Hippocampal formation (tissue), 2 donors: ENCODE results near the gene YJU2.
"Not testable (repeated sequence)": the region's sequence is repeated elsewhere in the genome, so short reads cannot be mapped to it uniquely, and the experiment has no call there.

ENCODE experiments used
- DNase-seq, 2 donors: peaks; one replicate each; lab custom pipeline; 2025; lab: John Stamatoyannopoulos, UW

Gene YJU2

DNA sequence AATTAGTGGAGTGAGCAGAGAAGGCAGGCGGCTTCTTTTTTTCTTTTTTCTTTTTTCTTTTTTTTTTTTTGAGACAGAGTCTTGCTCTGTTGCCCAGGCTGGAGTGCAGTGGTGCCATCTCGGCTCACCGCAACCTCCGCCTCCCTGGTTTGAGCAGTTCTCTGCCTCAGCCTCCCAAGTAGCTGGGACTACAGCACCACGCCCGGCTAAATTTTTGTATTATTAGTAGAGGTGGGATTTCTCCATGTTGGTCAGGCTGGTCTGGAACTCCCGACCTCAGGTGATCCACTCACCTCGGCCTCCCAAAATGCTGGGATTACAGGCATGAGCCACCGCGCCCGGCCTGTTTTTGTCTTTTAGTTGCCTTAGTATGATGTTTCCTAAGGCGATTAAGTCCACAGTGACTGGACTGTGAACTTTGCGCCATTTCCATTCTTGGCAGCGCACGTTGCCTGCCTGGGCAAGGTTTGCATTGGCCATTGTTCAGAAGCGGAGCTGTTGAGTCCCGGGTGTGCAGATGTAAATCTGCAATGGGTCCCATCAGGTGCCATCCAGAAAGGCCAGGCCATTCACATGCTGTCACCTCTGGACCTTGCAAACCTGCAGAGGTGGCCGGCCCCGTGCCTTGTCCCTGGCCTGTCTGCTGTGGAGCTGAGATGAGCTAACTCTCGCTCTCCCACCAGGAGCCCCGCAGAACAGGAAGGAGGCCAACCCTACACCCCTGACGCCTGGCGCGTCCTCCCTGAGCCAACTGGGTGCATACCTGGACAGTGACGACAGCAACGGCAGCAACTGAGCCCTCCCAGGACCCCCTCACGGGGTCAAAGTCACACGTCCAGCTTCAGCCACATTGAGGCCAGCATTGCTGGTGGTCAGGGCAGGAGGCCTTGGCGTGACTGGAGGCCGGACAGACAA is 21.3 kb downstream of the YJU2 start:
- DNase-seq: no peak

DNA sequence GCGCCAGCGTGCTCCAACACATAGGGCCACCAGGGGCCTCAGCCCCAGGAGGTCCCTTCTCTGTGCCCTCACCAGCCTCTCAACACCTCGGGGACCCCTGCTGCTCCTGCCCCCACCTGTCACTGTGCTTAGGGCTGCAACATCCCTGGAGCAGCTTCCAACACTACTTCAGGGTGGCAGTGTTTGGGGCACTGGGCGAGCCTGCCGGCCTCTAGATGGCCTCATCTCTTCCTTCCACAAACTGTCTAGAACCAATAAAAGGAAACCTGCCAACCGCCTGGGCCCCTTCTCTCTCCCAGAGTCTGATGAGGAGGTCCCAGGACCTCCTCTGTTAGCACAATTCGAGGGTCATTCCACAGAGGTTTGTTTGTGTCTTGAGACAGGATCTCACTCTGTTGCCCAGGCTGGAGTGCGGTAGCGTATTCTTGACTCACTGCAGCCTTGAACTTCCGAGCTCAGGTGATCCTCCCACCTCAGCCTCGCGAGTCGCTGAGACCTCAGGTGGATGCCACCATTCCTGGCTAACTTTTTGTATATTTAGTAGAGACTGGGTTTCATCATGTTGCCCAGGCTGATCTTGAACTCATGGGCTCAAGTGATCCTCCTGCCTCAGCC is 22.0 kb downstream of the YJU2 start:
- DNase-seq: no peak

DNA sequence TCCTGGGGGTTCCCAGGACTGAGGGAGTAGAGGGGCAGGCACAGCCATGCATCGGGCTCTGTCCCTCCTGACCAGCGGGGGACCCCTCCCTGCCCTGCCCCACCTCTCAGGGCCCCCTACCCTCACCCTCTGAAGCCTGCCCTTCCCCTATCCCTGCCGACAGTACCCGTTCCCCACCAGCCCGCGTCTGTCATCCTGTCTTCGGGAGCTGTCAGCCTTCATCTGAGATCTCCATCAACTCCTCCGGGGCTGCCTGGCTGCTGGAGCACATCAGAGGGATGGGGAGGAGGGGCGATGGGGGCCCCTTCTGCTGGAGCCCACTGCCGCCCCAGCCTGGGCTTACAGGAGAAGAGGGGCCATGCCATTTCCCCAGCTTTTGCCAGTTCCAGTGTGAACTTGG is 26.0 kb downstream of the YJU2 start:
- DNase-seq: no peak

DNA sequence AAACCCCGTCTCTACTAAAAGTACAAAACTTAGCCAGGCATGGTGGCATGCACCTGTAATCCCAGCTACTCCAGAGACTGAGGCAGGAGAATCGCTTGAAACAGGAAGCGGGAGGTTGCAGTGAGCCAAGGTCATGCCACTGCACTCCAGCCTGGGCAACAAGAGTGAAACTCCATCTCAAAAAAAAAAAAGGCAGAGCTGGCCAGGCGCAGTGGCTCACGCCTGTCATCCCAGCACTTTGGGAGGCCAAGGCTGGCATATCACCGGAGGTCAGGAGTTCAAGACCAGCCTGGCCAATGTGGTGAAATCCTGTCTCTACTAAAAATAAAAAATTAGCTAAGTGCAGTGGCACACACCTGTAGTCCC is 27.4 kb downstream of the YJU2 start:
- not testable (repeated sequence) for DNase-seq

DNA sequence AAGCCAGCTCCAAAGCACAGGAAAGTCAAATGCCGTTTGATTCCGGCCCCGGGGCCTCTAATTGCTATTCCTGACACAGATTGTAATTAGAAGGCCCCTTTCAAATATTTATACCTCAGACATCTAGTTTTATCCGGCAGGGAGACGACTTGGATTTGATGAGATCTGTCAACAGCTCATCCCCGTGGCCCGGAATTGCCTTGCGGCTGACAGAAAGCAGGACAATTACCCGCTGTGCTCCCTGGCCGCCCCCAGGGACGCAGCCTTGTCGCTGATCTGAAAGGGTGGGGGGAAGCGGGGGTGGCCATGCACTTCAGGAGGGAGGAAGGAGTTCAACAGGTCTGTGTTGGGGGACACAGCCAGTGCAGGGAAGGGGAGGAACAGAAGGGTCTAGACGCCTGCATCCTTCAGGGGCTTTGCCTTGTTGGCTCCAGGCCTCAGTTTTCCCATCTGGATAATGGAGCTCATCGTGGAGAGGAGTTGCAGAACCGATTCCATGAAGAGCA is 30.4 kb downstream of the YJU2 start:
- no peak for DNase-seq

DNA sequence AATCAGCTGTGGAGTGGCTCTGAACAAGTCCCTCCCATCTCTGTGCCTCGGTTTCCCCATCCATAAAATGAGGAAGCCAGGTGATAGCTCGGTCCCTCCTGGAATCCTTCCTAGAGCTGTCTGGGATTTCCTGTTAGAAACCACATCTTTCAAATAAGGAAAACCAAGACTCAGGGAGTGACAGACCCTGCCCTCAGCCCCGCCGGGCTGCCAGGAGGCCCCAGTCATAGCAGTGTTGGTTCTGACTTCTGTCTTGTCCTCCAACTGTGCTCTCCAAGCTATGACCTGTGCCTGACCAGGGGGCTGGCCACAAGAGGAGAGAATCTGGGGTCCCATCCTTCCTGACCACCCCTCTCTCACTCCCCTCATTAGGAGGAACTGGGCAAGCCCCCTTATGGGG is 31.1 kb downstream of the YJU2 start:
- DNase-seq: no peak

DNA sequence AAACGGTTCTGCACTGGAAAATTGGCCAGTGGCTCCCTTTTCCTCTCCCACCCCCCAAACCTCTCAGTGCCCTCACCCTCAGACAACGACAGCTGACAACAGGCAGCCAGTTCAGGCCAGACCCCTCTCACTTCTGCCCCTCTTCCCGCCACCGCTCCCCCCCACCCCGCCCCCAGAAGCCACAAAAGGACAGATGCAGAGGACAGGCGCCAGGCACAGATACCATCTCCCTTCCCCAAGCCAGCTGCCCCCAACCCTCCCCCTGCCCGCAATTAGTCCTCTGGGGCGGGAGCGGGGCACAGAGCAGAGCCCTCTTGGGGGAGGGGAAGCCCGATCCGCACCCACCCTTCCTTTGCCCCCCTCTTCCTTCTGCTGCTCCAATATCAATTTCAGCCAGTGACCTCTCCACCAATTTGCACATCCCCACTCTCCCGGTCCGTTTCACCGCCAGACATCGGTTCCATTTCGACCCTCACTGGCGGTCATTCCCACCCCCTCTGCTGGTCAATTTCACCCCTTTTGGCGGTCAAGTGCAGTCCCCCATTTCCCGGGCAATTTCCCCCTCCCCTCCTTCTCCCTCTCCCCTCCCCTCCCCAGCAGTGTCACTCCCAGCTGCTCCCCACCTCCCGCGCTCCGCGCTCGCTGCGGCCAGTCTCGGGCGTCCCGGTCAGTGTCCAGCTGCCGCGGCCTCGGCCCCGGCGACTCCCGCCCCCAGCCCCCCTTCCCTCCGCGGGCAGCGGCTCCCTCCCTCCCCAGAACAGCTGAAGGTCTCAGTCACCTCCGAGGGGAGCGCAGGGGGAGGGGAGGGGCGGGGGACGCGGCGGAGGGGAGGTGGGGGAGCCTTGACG is 31.8 kb downstream of the YJU2 start, which contains the start of gene SHD:
Gene SHD, plus strand, starts transcription at position 848 of the 848 bp plus-strand sequence. CDS start 798 bp downstream, outside the sequence.
- DNase-seq: no peak

DNA sequence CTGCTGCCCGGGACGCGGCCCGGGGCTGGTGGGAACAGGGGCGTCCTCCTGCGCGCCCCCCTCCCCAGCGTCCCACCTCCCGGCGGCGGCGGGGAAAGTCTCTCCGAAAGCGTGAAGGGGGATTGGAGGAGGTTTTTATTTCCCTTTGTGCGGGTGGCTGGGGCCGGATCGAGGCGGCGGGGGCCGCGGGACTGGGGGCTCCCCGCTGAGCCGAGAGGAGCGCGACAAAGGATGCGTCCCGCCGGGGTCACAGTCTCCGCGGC is 32.3 kb downstream of the YJU2 start:
- DNase-seq: no peak

DNA sequence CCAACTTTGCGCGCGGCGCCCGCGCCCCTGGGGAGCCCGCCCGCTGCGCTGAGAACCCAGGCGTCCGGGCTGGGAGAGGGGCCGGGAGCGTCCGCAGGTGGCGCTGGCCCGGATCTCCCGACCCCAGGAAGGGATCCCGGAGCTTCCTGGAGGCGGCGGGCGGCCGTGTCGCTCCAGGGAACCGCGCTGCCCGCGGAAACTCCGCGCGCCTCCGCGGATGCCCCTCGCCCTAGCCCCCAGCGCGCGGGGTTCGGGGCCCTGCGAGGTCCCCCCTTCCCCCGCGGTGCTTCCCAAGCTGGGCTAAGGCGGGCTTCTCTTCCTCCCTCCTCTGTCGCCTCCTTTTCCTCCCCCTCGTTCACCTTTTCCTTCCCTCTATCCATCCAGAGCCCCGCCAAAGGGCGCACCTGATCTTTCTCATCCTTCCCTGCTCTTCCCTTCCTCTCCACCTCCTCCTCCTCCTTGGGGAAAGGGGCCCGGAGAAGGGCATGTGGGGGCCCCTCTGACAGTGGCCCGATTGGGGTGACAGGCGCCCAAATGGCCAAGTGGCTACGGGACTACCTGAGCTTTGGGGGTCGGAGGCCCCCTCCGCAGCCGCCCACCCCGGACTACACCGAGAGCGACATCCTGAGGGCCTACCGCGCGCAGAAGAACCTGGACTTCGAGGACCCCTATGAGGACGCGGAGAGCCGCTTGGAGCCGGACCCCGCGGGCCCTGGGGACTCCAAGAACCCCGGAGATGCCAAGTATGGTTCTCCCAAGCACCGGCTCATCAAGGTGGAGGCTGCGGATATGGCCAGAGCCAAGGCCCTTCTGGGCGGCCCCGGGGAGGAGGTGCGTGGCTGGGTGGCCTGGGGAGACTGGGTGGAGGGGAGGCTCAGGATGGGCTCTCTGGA is 32.9 kb downstream of the YJU2 start:
- no peak for DNase-seq

DNA sequence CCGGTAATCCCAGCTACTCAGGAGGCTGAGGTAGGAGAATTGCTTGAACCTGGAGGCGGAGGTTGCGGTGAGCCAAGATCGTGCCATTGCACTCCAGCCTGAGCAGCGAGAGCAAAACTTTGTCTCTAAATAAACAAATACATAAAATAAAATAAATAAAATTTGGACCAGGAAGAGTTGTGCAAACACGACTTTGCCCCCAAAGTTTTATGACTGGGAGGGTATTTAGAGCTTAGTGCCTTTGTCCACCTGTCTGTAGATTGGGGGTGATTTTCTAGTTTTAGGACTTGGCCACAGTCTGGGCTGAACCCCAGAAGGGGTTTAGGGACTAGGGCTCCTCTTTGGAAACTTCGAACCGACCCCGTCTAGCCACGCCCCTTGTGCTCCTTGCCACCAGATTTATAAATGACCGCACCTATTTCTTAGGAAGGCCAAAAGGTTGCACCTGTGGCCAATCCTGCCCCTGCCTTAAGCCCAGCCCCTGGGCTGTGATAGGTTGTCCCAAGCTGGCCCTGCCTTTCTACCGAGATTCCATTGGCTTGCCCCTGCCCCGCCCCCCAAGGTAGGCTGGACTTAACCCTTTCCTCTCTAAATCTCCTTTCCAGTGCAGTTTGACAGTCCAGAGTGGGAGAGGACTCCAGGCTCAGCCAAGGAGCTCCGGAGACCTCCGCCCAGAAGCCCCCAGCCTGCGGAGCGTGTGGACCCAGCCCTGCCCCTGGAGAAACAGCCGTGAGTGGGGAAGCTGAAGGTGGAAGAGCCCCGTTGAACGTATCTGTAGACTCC is 37.5 kb downstream of the YJU2 start:
- DNase-seq: no peak

DNA sequence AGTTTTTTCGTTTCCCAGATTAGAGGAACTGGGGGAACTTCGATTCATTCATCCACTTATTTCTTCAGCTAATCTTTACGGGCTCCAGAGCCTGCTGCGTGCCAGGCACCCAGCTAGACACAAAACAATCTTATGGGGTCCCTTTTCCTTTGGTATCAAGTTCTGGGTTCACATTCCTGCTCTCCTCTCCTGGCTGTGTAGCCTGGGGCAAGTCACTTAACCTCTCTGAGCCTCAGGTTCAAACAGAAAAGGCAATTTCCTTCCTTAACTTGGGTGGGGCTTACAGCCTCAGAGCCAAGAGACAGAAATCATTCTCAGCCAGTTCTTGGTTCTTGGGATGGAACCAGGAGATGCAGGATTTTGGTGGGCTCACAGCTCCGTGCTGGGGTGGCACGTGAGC is 38.1 kb downstream of the YJU2 start:
- DNase-seq: no peak

DNA sequence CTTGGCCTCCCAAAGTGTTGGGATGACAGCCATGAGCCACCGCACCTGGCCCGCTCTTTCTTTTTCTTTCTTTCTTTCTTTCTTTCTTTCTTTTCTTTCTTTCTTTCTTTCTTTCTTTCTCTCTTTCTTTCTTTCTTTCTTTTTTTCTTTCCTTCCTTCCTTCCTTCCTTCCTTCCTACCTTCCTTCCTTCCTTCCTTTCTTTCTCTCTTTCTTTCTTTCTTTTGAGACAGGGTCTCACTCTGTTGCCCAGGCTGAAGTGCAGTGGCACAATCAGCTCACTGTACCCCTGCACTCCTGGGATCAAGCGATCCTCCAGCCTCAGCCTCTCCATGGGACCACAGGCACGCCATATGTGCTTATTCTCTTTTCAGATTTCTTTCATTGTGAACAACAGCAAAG is 39.3 kb downstream of the YJU2 start:
- not testable (repeated sequence) for DNase-seq

DNA sequence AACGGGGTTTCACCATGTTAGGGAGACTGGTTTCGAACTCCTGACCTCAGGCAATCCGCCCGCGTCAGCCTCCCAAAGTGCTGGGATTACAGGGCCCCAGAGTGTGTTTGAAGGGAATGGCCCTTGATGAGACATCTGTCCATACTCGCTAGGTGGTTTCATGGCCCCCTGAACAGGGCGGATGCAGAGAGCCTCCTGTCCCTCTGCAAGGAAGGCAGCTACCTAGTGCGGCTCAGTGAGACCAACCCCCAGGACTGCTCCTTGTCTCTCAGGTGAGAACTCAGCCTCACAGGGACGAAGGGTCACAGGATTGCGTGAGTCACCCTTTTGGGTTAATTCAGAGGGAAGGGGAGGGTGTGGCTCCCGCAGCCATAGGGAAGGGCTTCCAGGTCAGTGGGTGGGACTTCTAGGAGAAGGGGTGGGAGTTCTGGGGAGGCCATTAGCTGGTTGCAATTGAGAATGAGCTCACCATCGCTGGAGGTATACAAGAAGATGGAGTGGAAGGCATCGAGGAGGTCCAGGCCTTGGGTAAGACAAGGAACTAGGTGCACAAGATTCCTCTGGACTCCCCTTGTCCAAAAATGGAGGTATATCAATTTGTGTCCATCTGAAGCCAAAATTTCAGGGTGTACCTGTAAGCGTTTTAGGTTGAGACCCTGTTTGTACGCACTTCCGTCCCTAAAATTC is 41.4 kb downstream of the YJU2 start:
- DNase-seq: no peak

DNA sequence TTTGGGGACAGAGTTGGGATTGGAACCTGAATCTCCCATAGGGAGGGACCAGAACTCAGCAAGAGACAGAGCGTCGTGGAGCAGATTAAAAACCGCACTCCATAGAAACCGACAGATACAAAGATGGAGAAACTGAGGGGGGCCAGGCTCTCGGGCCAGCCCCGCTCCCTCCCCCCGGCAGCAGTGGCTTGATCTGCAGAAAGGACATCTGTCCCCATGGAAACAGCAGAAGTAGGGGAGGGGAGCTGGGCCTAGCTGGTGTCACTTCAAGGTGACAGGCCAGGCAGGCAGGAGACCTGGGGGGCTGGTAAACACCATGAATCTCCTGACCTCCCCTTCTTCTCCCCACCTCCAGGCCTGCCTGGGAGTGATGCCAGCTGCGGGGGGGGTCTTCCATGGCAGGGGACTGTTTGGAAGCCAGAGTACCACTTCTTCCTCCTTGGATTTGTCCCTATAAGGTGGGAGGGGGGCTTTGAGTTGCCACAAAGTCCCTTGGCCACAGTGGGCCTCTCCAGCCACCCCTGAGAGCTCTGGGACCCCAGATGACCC is 44.4 kb downstream of the YJU2 start:
- DNase-seq: no peak

DNA sequence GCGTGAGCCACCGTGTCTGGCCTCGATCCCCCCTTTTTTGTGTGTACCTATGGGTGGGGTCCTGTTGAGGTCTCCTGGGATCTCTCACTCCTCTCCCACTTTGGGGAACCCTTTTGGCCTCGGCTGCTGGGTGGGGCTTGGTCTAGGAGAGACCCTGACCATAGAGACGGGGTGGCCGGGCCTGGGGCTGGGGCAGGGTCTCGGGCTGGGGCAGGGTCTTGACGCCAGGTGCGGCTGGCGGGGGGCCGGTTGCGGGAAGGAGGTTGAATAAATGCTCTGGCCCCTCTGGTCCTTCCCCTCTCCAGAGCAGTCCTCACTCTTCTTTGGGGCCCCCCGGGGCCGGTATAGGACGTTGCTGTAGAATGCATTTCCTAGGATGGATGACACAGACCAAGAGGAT is 45.6 kb downstream of the YJU2 start:
- no peak for DNase-seq

DNA sequence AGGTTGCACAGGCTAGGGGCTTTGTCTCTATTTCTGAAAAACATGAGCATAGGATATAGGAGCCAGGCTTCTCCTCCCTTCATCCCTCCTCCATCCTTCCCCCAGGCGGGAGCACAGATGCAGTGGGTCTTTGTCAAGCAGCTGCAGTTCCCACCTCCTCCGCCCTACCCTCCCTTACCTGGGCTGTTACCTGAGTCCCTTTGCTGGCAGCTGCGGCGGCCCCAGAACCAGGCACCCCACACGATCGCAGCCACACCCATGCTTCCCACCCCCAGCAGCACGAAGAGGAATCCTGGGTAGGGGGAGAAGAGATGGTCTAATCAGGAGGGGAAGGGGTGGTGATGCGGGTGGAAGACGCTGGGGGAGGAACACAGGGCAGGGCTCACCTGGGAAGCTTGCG is 47.5 kb downstream of the YJU2 start:
- no peak for DNase-seq

DNA sequence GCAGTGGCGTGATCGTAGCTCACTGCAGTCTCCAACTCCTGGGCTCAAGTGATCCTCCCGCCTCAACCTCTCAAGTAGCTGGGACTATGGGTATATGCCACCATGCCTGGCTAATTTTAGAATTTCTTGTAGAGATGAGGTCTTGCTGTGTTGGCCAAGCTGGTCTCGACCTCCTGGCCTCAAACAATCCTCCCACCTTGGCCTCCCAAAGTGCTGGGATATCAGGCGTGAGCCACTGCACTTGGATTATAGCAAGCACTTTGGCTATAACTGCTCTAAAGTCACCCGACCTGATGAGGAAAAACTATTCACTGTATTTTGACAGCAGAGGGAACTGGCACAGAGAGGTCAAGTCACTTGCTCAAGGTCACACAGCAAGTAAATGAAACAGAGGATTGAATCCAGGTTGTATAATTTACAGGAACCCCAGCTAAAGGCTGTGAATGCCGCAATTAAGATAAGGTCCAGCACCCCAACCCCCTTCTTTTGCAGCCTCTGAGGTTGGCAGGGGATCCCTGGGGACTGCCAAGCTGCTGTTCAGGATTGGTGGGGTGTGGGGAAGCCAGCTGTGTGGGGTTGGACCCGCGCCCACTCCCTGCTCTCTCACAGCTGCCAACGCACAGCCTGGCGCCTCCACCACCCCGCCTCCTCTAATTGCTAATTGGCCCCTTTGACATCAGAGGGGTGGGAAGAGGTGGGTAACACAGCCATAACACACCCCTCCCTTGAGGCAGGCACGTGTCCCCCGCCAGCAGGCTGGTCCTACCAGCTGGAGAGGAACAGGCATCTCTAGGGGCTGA is 49.3 kb downstream of the YJU2 start:
- peak; percentile 22 to 76 for DNase-seq

DNA sequence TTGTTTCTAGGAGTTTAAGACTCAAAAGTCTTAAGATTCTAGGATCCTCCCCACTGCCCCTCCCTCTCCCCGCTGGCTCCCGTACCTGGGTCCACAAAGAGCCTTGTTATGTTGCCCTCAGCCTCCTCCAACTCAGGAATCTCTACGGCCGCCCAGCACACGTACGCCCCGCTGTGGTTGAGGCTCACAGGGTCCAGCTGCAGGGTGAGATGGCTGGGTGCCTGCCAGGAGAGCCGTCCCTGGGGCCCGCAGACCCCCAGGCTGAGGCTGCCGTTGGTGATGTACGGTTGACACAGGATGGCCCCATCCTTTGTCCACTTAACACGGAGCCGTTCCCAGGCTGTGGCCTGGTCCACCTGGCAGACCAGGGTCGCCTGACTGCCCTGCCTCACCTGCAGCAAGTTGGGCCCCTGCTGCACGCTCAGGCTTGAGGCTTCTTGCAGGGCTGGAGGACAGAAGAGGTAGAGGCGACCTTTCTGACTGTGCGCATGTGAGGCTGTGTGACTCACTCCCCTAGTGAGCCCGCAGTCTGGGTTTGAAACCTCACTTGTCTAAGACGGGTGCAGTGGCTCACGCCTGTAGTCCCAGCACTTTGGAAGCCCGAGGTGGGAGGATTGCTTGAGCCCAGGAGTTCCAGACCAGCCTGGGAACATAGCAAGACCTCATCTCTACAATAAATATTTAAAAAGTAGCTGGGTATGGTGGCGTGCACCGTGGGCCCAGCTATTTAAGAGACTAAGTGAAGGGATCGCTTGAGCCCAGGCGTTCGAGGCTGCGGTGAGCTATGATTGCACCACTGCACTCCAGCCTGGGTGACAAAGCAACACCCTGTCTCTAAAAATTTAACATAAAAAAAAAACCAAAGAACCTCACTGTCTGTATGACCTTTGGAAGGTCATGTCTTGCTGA is 51.3 kb downstream of the YJU2 start:
- DNase-seq: no peak
